AG09319 (cell line): ENCODE measurements around the gene SUPT4H1.

Experiments used
- DNase-seq: peaks from one replicate; pipeline ENCODE4 v3.0.0-alpha.2; 2010; ENCODE audit warnings: low read depth; ENCODE audit errors: extremely low read depth
- TF ChIP-seq, protein P1 (sequence below): IDR thresholded peaks from 2 replicates; pipeline ENCODE4 v1.5.1; 2011; ENCODE audit warnings: low read depth, mild to moderate bottlenecking, inconsistent platforms, low read length, moderate library complexity

The SUPT4H1 gene

DNA sequence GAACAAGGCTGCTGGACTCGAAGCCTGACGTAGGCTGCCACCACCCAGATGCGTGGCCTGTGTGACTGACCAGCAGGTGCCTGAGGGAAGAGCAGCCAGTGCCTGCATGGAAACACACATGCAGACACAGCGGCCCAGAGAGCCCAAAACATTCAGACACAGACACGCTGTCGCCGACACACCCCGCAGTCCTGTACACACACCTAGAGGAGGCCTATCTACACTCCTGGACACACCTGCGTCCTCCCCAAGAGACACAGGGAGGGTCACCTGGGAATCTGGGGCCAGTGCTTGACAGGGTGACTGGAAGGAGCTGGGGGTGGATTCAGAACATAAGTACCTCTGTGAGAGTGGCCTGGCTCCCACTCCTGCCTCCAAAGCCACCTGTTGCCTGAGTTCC lies 17.3 kb downstream of the SUPT4H1 start:
- DNase-seq, result no peak

DNA sequence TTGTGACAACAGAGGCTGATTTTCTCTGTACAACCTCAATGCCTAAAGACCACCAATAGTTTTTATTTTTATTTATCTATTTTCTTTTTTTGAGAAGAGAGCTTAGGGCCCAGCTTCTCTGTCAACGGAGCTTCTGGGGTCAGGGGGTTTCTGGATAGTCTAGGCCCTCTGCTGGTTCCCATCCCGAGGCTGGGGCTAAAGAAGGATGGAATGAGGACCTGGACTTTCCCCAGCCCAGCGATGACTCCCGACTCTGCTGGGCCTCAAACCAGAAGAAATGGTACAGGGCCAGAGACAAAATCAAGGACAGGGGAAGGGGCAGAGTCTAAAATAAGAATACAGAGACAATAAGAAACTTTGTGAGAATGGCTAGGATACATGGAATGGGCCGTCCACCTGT lies 17.7 kb downstream of the SUPT4H1 start:
- TF ChIP-seq, protein P1, sequence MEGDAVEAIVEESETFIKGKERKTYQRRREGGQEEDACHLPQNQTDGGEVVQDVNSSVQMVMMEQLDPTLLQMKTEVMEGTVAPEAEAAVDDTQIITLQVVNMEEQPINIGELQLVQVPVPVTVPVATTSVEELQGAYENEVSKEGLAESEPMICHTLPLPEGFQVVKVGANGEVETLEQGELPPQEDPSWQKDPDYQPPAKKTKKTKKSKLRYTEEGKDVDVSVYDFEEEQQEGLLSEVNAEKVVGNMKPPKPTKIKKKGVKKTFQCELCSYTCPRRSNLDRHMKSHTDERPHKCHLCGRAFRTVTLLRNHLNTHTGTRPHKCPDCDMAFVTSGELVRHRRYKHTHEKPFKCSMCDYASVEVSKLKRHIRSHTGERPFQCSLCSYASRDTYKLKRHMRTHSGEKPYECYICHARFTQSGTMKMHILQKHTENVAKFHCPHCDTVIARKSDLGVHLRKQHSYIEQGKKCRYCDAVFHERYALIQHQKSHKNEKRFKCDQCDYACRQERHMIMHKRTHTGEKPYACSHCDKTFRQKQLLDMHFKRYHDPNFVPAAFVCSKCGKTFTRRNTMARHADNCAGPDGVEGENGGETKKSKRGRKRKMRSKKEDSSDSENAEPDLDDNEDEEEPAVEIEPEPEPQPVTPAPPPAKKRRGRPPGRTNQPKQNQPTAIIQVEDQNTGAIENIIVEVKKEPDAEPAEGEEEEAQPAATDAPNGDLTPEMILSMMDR, result no peak
- DNase-seq, result no peak

More for the DNA sequence above, 17.3 kb downstream of the SUPT4H1 start:
- TF ChIP-seq, protein P1, result no peak

DNA sequence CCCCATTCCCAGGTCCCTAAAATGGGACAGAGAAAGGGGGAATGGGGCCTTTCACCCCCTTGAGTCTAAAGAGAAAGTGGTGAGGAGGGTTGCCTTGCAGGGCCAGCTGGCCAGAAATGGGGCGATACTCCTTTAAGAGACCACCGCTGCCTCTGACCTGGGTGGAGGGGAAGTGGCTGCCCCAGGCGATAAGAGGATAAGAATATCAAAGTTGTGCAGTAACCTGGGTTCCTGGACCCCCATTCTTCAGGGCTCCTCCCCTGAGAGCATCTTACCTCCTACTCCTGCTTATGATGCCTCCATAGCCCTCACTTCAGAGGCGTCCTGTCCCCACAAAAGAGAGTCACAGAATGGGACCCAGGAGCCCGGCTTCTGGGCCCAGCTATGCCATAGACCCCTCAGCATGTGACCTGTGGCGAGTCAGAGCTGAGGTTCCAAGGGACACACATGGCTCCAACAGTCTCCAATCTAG lies 18.2 kb downstream of the SUPT4H1 start:
- no peak for DNase-seq
- TF ChIP-seq, protein P1, result no peak

DNA sequence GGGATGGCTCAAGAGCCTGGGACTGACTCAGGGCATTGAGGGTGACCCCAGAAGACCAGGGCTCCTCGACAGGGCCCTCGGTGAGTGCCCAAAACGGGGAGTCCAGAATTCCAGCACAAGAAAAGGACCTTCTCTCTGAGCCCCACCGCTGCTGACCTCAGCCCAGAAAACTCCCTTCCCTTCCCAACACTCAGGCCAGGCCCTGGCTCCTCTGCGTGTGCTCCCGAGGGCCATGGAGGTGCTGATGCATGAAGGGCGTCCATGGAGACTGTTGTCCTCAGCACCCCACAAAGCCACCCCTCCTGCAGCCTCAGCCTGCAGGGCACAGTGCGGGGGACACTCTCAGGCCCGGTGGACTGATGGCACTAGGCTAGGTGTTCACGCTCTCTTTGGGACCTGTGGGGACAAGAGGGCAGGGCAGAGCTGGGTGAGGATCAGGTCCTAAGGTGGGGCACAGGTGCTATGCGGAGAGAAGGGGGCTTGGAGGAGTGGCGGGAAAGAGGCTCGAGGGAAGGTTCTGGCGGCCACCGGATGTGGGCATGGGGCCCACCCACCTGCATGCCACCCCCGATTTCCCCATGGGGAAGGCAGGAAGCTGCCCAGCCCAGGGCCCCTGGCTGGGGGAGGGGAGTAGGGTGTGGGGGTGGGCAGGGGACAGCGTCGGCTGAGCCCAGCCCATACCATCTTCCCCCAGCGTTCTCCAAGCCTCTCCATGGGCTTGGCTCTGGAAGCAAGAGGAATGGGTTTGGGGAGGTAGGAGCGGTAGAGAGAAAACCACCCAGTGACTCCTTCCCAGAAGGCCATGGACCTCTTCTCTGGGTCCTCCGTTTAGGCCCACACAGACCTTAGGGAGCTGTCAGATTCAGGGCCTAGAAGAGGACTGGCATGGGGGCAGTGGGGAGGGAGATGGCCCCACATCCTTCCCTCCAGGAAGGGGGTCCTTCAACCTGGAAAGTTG lies 18.9 kb downstream of the SUPT4H1 start:
- TF ChIP-seq, protein P1, result no peak

DNA sequence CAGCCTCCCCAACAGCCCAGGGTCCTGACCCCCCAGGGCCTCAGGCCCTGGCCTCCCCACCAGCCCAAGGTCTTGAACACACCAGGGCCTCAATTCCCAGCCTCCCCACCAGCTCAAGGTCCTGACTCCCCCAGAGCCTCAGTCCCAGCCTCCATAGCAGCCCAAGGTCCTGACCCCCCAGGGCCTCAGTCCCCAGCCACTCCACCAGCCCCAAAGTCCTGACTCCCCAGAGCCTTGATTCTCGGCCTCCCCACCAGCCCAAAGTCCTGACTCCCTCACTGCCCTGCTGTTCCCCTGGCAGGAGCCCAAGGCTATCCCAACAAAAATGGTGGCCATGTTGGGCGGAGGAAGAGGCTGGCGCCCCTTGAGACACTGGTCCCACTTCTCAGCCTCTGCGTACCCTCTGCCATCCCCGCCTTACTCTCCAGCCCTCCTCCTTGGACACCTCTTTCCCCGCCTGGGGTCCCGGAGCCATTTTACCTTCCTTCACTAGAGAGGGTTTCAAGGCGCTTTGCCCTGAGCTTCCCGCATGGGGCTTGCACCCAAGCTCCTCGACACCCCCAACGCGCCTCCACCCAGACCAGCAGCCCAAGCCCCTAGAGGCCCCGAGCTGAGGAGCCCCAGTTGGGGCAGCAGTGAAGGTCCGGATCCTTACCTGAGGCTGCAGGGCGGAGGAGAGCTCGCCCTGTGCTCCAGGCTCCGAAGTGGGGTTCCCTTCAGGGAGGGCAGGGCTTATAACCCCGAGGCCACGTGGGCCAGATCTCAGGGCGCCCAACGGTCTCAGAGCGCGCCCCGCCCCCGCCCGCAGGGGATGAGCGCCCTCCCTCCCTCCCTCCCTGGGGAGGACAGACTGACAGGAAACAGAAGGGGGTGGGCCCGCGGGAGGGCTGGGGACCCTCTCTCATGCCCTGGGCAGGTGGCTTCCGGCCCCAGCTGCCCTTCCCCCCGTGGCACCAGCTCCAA lies 19.9 kb downstream of the SUPT4H1 start:
- no peak for DNase-seq
- TF ChIP-seq, protein P1, result no peak

More for the DNA sequence above, 18.9 kb downstream of the SUPT4H1 start:
- DNase-seq, result no peak

DNA sequence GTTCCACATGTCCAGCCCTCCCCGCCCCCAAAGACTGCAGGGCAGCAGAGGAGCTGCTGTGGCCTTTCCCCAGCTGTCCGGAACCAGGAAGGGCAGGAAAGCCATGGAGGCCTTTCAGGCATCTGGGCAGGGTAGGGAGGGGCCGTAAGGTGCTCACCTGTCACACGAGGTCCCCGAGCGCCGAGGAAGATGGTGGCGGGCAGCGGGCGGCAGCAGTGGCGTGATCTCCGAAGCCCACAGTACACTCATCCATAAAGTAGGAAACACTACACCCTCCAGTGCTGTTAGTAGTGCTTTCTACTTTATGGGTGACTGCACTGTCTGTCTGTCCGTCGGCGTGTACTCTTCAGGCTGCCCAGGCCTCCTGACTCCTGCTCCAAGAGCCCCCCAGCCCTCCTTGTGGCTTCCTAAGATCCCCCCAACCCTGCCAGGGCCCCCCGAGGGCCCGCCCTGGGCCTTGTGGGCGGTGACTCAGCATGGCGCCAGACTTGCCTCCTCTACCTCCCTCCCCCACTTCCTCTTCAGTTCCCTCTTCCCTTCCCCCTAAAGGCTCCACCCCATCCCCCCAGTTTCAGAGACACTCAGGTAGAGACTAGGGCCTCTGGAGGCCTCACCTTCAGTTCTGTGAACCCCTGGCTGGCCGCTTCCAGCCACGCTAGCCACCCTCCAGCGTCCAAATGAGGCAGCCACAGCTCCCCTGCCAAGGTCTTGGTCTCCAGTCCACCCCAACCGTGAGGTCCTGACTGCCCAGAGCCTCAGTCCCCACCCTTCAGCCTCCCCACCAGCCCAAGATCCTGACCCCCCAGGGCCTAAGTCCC lies 20.8 kb downstream of the SUPT4H1 start:
- TF ChIP-seq, protein P1, result no peak
- no peak for DNase-seq
